HG03139 (cell line): ENCODE measurements around the gene ZDBF2.
"Not testable (repeated sequence)": the region's sequence is repeated elsewhere in the genome, so short reads cannot be mapped to it uniquely, and the experiment has no call there.

ENCODE experiments used
- ATAC-seq: cut with Tn5 transposase; IDR thresholded peaks from one replicate; pipeline ENCODE4 v1.9.1; 2021; ENCODE audit not compliant: unreplicated experiment

The ZDBF2 gene

DNA sequence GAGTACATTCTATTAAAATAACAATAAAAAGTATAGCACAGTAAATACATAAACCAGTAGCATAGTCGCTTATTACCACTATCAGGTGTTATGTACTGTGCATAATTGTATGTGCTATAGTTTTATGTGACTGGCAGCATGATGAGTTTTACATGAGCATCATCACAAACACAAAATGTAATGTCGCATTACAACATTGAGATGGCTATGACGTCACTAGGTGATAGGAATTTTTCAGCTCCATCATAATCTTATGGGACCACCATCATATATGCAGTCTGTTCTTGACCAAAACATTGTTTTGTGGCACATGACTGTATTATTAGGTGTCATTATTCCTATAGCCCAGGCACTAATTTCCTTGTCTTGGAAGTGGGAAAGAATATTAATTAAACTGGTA lies 48.6 kb downstream of the ZDBF2 start:
- no peak for ATAC-seq

GRCh38 chr2:206323486-206323885 lies 49.0 kb downstream of the ZDBF2 start:
- ATAC-seq, result no peak

- ATAC-seq, result no peak
Observed at GRCh38 chr2:206324869-206325268, 50.4 kb downstream of the ZDBF2 start.

DNA sequence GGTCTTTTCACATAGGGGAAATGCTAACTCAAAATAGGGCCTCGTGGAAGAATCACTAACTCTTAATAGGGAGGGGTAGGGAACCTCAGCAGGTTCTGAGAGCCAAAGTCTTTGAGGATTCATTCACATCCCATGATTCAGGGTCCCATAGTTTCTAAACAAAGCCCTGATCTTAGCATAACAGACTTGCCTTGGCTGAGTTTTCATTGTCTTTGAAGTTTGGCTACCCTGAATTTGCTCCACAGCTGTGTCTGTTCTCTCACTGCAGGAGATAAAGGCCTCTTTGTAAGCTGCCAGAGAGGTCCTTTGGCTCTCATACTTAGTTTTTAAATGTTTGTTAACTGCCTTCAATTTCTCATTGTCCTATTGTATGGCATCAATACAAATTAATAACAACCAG lies 54.5 kb downstream of the ZDBF2 start:
- ATAC-seq, result no peak

GRCh38 chr2:206336861-206337260 lies 62.4 kb downstream of the ZDBF2 start:
- no peak for ATAC-seq

GRCh38 chr2:206337956-206338355 lies 63.5 kb downstream of the ZDBF2 start:
- no peak for ATAC-seq

DNA sequence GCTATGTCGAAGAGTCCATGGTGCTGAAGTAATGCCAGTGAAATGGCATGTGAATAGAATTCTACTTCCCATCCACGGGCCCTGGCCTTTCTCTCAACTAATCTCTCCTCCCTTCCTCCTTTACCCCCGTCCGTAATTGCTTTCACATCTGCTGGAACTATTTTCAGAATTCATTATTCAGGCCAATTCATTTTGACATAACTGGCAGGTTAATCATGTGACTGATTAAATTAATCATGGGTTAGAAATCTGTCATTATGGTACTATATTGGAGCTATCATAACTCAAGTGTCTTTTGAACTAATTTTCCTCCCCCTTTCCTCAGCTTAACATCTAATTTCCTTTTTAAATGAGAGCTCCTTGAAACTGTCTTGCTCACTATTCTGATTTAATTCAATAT lies 66.9 kb downstream of the ZDBF2 start:
- no peak for ATAC-seq

- no peak for ATAC-seq
Observed at GRCh38 chr2:206343144-206343543, 68.7 kb downstream of the ZDBF2 start.

DNA sequence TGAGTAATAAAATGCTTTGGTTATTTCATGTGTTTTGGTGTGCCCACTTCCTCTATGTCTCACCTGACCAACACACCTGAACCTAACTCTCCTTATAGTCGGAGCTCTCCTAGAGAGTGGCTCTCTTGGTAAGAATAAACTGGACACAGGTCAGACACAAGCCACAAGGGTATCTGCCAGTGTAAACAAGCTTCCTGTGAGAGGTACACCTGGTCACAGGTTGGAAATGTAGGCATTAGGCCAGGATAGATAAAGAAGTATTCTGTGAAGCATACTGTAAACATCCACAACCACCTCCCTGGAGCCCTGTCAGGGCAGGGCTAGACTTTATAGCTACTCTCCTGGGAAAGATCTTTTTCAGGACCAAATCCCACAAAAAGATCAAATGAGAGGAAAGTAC lies 69.4 kb downstream of the ZDBF2 start:
- ATAC-seq, result no peak

- no peak for ATAC-seq
Observed at GRCh38 chr2:206345606-206346005, 71.1 kb downstream of the ZDBF2 start.

- ATAC-seq, result no peak
Observed at GRCh38 chr2:206349375-206349774, 74.9 kb downstream of the ZDBF2 start.

DNA sequence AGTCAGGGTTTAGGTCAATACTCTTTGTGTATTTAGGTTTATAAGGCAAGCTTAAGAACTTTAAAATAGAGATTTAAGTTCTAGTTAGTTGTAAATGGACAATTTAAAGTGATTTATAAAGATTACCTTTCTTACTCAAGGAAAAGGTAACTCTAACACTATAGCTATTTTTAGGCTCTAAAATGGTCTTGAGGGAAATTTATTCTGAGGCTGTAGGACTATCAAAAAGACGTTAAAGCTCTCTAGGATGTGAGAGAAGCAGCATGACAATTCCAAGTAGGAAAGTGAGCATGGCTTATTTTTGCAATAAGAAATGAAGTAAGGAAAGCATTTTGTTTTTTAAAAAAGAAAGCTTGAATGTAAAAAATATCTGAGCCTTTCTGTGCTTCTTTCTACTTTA lies 78.1 kb downstream of the ZDBF2 start:
- no peak for ATAC-seq

DNA sequence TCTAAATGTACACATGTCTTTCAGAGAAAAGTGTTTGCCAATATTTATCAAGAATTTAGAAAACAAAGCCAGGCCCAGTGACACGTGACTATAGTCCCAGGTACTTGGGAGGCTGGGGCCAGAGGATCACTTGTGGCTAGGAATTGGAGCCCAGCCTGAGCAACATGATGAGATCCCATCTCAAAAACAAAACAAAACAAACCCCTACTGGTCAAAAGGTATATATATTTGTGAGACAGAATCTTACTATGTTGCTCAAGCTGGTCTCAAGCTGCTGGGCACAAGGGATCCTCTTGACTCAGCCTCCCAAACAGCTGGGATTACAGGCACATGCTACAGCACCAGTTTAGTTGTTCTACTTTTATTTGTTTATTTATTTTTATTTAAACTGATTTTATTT lies 79.2 kb downstream of the ZDBF2 start:
- ATAC-seq, result no peak

DNA sequence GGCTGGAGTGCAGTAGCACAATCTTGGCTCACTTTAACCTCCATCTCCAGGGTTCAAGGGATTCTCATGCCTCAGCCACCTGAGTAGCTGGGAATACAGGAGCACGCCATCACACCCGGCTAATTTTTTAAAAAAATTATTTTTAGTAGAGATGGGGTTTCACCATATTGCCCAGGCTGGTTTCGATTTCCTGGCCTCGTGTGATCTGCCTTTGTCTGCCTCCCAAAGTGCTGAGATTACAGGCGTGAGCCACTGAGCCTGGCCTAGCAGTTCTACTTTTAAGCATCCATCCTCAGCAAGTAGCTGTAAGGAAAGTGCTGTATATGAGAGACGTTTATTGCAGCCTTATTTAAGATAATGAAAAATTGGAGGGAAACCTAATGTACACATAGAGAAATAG lies 79.7 kb downstream of the ZDBF2 start:
- ATAC-seq, result no peak

DNA sequence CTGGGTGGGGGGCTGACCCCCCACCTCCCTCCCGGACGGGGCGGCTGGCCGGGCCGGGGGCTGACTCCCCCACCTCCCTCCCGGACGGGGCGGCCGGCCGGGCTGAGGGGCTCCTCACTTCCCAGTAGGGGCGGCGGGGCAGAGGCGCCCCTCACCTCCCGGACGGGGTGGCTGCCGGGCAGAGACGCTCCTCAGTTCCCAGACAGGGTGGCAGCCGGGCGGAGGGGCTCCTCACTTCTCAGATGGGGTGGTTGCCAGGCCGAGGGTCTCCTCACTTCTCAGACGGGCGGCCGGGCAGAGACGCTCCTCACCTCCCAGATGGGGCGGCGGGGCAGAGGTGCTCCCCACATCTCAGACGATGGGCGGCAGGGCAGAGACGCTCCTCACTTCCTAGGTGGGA lies 82.4 kb downstream of the ZDBF2 start:
- ATAC-seq, result not testable (repeated sequence)

GRCh38 chr2:206360840-206361239 lies 86.4 kb downstream of the ZDBF2 start:
- not testable (repeated sequence) for ATAC-seq

GRCh38 chr2:206361407-206362045 lies 87.1 kb downstream of the ZDBF2 start:
- peak; percentile 56 for ATAC-seq
